Thyroid gland (tissue), 4 donors: Measurements from ENCODE around the gene CERS2. TPM values are rescaled to one million over a fixed set of nuclear protein-coding genes. Genes with fewer than 3 reads are reported as not detected.

Source experiments
- DNase-seq, 2 donors: peaks; one replicate each; pipeline ENCODE4 v3.0.0-alpha.2; 2019
- H3K27ac ChIP-seq, 3 donors: fragments of 200-600 bp; sonication (generic); 1 replicate in 2 of 3; 2 replicates in 1 of 3; pipeline ENCODE4 v1.5.1; 2016 to 2019; ENCODE audit warnings: mild to moderate bottlenecking in 1 of 3, moderate library complexity in 1 of 3
- H3K27me3 ChIP-seq: fragments of 200-600 bp; sonication (generic); one replicate; pipeline ENCODE4 v1.5.1; 2019
- H3K36me3 ChIP-seq, 2 donors: fragments of 200-600 bp; sonication (generic); one replicate each; pipeline ENCODE4 v1.5.1; 2016 to 2019
- H3K4me1 ChIP-seq, 2 donors: fragments of 200-600 bp; sonication (generic); one replicate each; pipeline ENCODE4 v1.5.1; 2017 to 2019
- H3K4me3 ChIP-seq, 3 donors: fragments of 200-600 bp; sonication (generic); replicated peaks in 1 of 3; 1 replicate in 2 of 3; 2 replicates in 1 of 3; pipeline ENCODE4 v1.5.1; 2016; ENCODE audit warnings: mild to moderate bottlenecking in 1 of 3
- H3K9me3 ChIP-seq: fragments of 200-600 bp; sonication (generic); one replicate; pipeline ENCODE4 v1.5.1; 2017
- POLR2A ChIP-seq, 2 donors: fragments of 450-650 bp; IDR thresholded peaks; one replicate each; pipeline ENCODE4 v1.6.1; 2017; ENCODE audit warnings: antibody characterized with exemption in 2 of 2, mild to moderate bottlenecking in 2 of 2, moderate library complexity in 1 of 2
- WGBS, 2 donors: methylation state at CpG; one replicate each; pipeline ENCODE4 v1.1.5; 2017; 5-methylcytosine and 5-hydroxymethylcytosine counted together
- intact Hi-C: fragments of 100-400 bp; cut with DNase I; formaldehyde crosslinking; loops from one replicate; pipeline ENCODE4 v1.15.1; 2023
- total RNA-seq, 4 donors: library from RNA; depleted of rRNA; stranded (reverse); fragments of >200 nt; gene quantifications; one replicate each; pipeline ENCODE4 v1.2.3, GENCODE V29; 2016
- TF ChIP-seq, protein P1 (sequence below), 6 experiments: fragments of 200-600 bp in 3 of 6; fragments of 450-650 bp in 3 of 6; sonication (generic) in 3 of 6; IDR thresholded peaks; one replicate each; pipeline ENCODE4 v1.5.1; 2016 to 2019; ENCODE audit warnings: antibody characterized with exemption in 6 of 6, mild to moderate bottlenecking in 2 of 6, inconsistent platforms in 1 of 6, moderate library complexity in 1 of 6

CERS2 gene
- total RNA-seq, 4 donors from 2014 or later = 158 to 183 (median 171) TPM

GRCh38 chr1:150987924-150988323 is 13.3 kb upstream of the CERS2 start:
- no peaks in the 10 kb centered on the region for H3K36me3 ChIP-seq
- no peaks in the 10 kb centered on the region for H3K9me3 ChIP-seq
- peaks cover 1 to 4% of the 10 kb centered on the region in 2 donors for H3K4me1 ChIP-seq
- no peaks in the 10 kb centered on the region for H3K27me3 ChIP-seq
- intact Hi-C loops = no loop called here
- no peak for DNase-seq
- H3K27ac ChIP-seq = no peak overlapping the region
- no peak for TF ChIP-seq POLR2A (IDR thresholded peaks at IDR 0.05)
- TF ChIP-seq, protein P1, sequence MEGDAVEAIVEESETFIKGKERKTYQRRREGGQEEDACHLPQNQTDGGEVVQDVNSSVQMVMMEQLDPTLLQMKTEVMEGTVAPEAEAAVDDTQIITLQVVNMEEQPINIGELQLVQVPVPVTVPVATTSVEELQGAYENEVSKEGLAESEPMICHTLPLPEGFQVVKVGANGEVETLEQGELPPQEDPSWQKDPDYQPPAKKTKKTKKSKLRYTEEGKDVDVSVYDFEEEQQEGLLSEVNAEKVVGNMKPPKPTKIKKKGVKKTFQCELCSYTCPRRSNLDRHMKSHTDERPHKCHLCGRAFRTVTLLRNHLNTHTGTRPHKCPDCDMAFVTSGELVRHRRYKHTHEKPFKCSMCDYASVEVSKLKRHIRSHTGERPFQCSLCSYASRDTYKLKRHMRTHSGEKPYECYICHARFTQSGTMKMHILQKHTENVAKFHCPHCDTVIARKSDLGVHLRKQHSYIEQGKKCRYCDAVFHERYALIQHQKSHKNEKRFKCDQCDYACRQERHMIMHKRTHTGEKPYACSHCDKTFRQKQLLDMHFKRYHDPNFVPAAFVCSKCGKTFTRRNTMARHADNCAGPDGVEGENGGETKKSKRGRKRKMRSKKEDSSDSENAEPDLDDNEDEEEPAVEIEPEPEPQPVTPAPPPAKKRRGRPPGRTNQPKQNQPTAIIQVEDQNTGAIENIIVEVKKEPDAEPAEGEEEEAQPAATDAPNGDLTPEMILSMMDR (IDR thresholded peaks at IDR 0.05) = no peak
- WGBS, 2 donors = 76 to 80% methylated on average over 7 of the region's 7 CpGs
- H3K4me3 ChIP-seq = no peak overlapping the region

DNA sequence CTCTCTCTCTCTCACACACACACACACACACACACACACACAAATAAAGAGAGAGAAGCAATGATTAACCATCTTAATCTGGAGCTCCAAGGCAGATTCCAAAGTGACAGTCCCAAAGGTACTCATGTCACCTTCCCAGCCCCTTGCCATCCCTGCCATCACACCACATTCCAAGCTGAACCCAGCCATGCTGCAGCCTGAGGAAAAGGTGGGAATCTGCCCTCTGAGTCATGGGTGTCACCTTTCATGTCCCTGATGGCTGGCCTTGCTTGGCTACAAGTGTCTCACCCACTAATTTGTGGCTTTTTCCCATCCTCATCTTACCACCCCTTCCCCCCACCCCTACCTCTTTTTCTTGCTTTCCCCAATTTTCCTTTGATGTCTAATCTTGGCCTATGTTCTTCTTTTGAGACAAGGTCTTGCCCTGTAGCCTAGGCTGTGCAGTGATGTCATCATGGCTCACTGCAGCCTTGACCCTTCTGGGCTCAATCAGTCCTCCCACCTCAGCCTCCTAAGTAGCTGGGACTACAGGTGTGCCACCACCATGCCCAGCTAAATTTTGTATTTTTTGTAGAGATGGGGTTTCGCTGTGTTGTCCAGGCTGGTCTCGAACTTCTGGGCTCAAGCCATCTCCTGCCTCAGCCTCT is 10.7 kb upstream of the CERS2 start:
- no peak overlapping the region for H3K4me3 ChIP-seq
- intact Hi-C loops = no loop called here
- WGBS, 2 donors = 94% methylated on average over 2 of the region's 2 CpGs
- H3K27me3 ChIP-seq = no peaks in the 10 kb centered on the region
- TF ChIP-seq, protein P1 (IDR thresholded peaks at IDR 0.05) = no peak
- no peak for TF ChIP-seq POLR2A (IDR thresholded peaks at IDR 0.05)
- no peak for DNase-seq
- no peaks in the 10 kb centered on the region for H3K36me3 ChIP-seq
- H3K27ac ChIP-seq = no peak overlapping the region
- H3K9me3 ChIP-seq = no peaks in the 10 kb centered on the region
- peaks cover 19 to 30% of the 10 kb centered on the region in 2 donors for H3K4me1 ChIP-seq

GRCh38 chr1:150981805-150982712 is 7.4 kb upstream of the CERS2 start, which contains the start of gene ANXA9:
TSS of gene ANXA9 (plus strand) at chr1:150982292. CDS start at chr1:150983106, 814 bp downstream.
- no peak within 1 kb of the TSS for H3K4me3 ChIP-seq
- TF ChIP-seq, protein P1 (IDR thresholded peaks at IDR 0.05) = no peak
- peak in 1 of 2 donors; percentile 49 for TF ChIP-seq POLR2A (IDR thresholded peaks at IDR 0.05)
- peaks cover 30 to 58% of the 10 kb centered on the region in 2 donors for H3K4me1 ChIP-seq
- intact Hi-C loops = no loop called here
- DNase-seq = peak; percentile 77 to 83
- H3K36me3 ChIP-seq = no peaks in the 10 kb centered on the region
- no peaks in the 10 kb centered on the region for H3K27me3 ChIP-seq
- no peaks in the 10 kb centered on the region for H3K9me3 ChIP-seq
- H3K27ac ChIP-seq = peak within 1 kb of the TSS; percentile 52 to 79 (median 74)
- 39 to 56% methylated on average over 8 to 11 of the region's 12 CpGs for WGBS, 2 donors

GRCh38 chr1:150981177-150981804 is 6.7 kb upstream of the CERS2 start:
- Histone ChIP-seq H3K27me3 (no peaks in the 10 kb centered on the region), H3K36me3 (no peaks in the 10 kb centered on the region), H3K9me3 (no peaks in the 10 kb centered on the region), H3K27ac (peak overlapping the region; percentile 52 to 79 (median 74)), H3K4me1 (peaks cover 30 to 60% of the 10 kb centered on the region in 2 donors), H3K4me3 (no peak overlapping the region)
- 50 to 55% methylated on average over 6 of the region's 6 CpGs for WGBS, 2 donors
- peak in 1 of 2 donors; percentile 24 for TF ChIP-seq POLR2A (IDR thresholded peaks at IDR 0.05)
- TF ChIP-seq, protein P1 (IDR thresholded peaks at IDR 0.05) = no peak
- DNase-seq = peak; percentile 68 to 72
- intact Hi-C loops = no loop called here
